Nephron progenitor cell (in vitro differentiated cells): ENCODE measurements around the gene SMC6.
A peak's percentile ranks its signal among the peaks of the same experiment; 100 is the strongest.

Experiments used
- DNase-seq: peaks from one replicate; pipeline ENCODE4 v3.0.0; 2021
- H3K27ac Mint-ChIP-seq: 2 replicates; pipeline ENCODE4 v1.8.0; 2021; ENCODE audit warnings: mild to moderate bottlenecking, moderate library complexity, mixed read lengths
- H3K27me3 Mint-ChIP-seq: 2 replicates; pipeline ENCODE4 v1.8.0; 2021; ENCODE audit warnings: mild to moderate bottlenecking, low read depth, mixed read lengths; ENCODE audit not compliant: poor library complexity
- H3K36me3 Mint-ChIP-seq: 2 replicates; pipeline ENCODE4 v1.8.0; 2021; ENCODE audit warnings: low read depth, mixed read lengths
- H3K4me1 Mint-ChIP-seq: 2 replicates; pipeline ENCODE4 v1.8.0; 2021; ENCODE audit warnings: mixed read lengths
- H3K4me3 Mint-ChIP-seq: 2 replicates; pipeline ENCODE4 v1.8.0; 2021; ENCODE audit warnings: mild to moderate bottlenecking, moderate library complexity, mixed read lengths
- H3K9me3 Mint-ChIP-seq: 2 replicates; pipeline ENCODE4 v1.8.0; 2021; ENCODE audit warnings: mild to moderate bottlenecking, moderate library complexity, mixed read lengths
- CTCF ChIP-seq: fragments of 200-600 bp; sonication (generic); IDR thresholded peaks from 2 replicates; pipeline ENCODE4 v1.5.0; 2021; ENCODE audit warnings: antibody characterized with exemption

The SMC6 gene

GRCh38 chr2:17719562-17720371 lies 33.8 kb downstream of the SMC6 start:
- Mint-ChIP-seq H3K27ac (no peak overlapping the region), H3K36me3 (peaks cover 19% of the 10 kb centered on the region), H3K4me1 (no peaks in the 10 kb centered on the region), H3K9me3 (no peaks in the 10 kb centered on the region), H3K27me3 (no peaks in the 10 kb centered on the region), H3K4me3 (no peak overlapping the region)
- peak; percentile 85 for TF ChIP-seq CTCF
- no peak for DNase-seq

GRCh38 chr2:17718689-17719088 lies 34.9 kb downstream of the SMC6 start:
- Mint-ChIP-seq H3K4me1 (no peaks in the 10 kb centered on the region), H3K27me3 (no peaks in the 10 kb centered on the region), H3K9me3 (no peaks in the 10 kb centered on the region), H3K36me3 (peaks cover 28% of the 10 kb centered on the region), H3K4me3 (no peak overlapping the region), H3K27ac (peak overlapping the region; percentile 33)
- no peak for TF ChIP-seq CTCF
- DNase-seq: no peak

- no peak overlapping the region for H3K4me3 Mint-ChIP-seq
- no peak for TF ChIP-seq CTCF
- H3K36me3 Mint-ChIP-seq: peaks cover 39% of the 10 kb centered on the region
- H3K9me3 Mint-ChIP-seq: no peaks in the 10 kb centered on the region
- no peak overlapping the region for H3K27ac Mint-ChIP-seq
- DNase-seq: no peak
- H3K27me3 Mint-ChIP-seq: no peaks in the 10 kb centered on the region
- no peaks in the 10 kb centered on the region for H3K4me1 Mint-ChIP-seq
Measured at GRCh38 chr2:17717666-17718065, 35.9 kb downstream of the SMC6 start.

GRCh38 chr2:17713291-17713690 lies 40.3 kb downstream of the SMC6 start:
- Mint-ChIP-seq H3K4me3 (no peak overlapping the region), H3K27ac (no peak overlapping the region), H3K9me3 (no peaks in the 10 kb centered on the region), H3K27me3 (no peaks in the 10 kb centered on the region), H3K4me1 (no peaks in the 10 kb centered on the region), H3K36me3 (peaks cover 46% of the 10 kb centered on the region)
- no peak for DNase-seq
- no peak for TF ChIP-seq CTCF

- H3K4me1 Mint-ChIP-seq: no peaks in the 10 kb centered on the region
- peaks cover 58% of the 10 kb centered on the region for H3K36me3 Mint-ChIP-seq
- H3K27me3 Mint-ChIP-seq: no peaks in the 10 kb centered on the region
- no peak for TF ChIP-seq CTCF
- H3K9me3 Mint-ChIP-seq: no peaks in the 10 kb centered on the region
- H3K4me3 Mint-ChIP-seq: no peak overlapping the region
- DNase-seq: no peak
- no peak overlapping the region for H3K27ac Mint-ChIP-seq
Measured at GRCh38 chr2:17710547-17711248, 42.9 kb downstream of the SMC6 start.

- no peaks in the 10 kb centered on the region for H3K27me3 Mint-ChIP-seq
- no peak overlapping the region for H3K27ac Mint-ChIP-seq
- H3K9me3 Mint-ChIP-seq: no peaks in the 10 kb centered on the region
- no peak overlapping the region for H3K4me3 Mint-ChIP-seq
- no peak for TF ChIP-seq CTCF
- peaks cover 60% of the 10 kb centered on the region for H3K36me3 Mint-ChIP-seq
- no peak for DNase-seq
- no peaks in the 10 kb centered on the region for H3K4me1 Mint-ChIP-seq
Measured at GRCh38 chr2:17709897-17710296, 43.7 kb downstream of the SMC6 start.
